H1 (cell line): ENCODE measurements around the gene RAI2. TPM values are rescaled to one million over a fixed set of nuclear protein-coding genes. Genes with fewer than 3 reads are reported as not detected.

ENCODE experiments used
- CTCF ChIA-PET: fragments of 300-600 bp; sonication (Branson Sonifier 250); formaldehyde crosslinking; loops from one replicate; lab custom pipeline; 2021; ENCODE audit not compliant: partially characterized antibody; lab: Charles Lee
- POLR2A ChIA-PET: fragments of 300-600 bp; sonication (Branson Sonifier 250); formaldehyde crosslinking; loops from one replicate; lab custom pipeline; 2021; ENCODE audit warnings: inconsistent platforms; ENCODE audit not compliant: partially characterized antibody; lab: Charles Lee
- DNase-seq, 2 experiments: peaks; one replicate each; pipeline versions ENCODE4 v3.0.0 to v3.0.0-alpha.2; 2010 to 2022; ENCODE audit warnings: low spot score in 2 of 2, low read depth in 1 of 2, mixed read lengths in 1 of 2
- FAIRE-seq: peaks from 2 replicates; lab custom pipeline; 2011; peaks lifted over from hg19 to GRCh38; lab: Jason Lieb, UNC
- H2AFZ ChIP-seq: 2 replicates; pipeline ENCODE4 v1.8.1; 2012; ENCODE audit warnings: low read length, inconsistent platforms
- H2AK5ac ChIP-seq: 2 replicates; pipeline ENCODE4 v1.6.1; 2013; ENCODE audit warnings: low read depth, low read length
- H2BK120ac ChIP-seq: replicated peaks from 2 replicates; pipeline ENCODE3; 2013; ENCODE audit warnings: low read depth, low read length, inconsistent platforms
- H2BK12ac ChIP-seq: 2 replicates; pipeline ENCODE4 v1.6.1; 2013; ENCODE audit warnings: low read depth, low read length
- H2BK15ac ChIP-seq: 2 replicates; pipeline ENCODE4 v1.6.1; 2013; ENCODE audit warnings: low read length
- H2BK20ac ChIP-seq: 2 replicates; pipeline ENCODE4 v1.6.1; 2013; ENCODE audit warnings: low read length
- H2BK5ac ChIP-seq: 2 replicates; pipeline ENCODE4 v1.6.1; 2013; ENCODE audit warnings: low read depth, low read length
- H3K14ac ChIP-seq: 2 replicates; pipeline ENCODE4 v1.6.1; 2013; ENCODE audit warnings: inconsistent platforms; ENCODE audit not compliant: insufficient read length
- H3K18ac ChIP-seq: 2 replicates; pipeline ENCODE4 v1.6.1; 2013; ENCODE audit warnings: low read length; ENCODE audit errors: extremely low read depth
- H3K23ac ChIP-seq: 2 replicates; pipeline ENCODE4 v1.6.1; 2013; ENCODE audit warnings: inconsistent platforms; ENCODE audit not compliant: insufficient read length
- H3K23me2 ChIP-seq: 2 replicates; pipeline ENCODE4 v1.6.1; 2013; ENCODE audit warnings: low read depth, low read length
- H3K27ac ChIP-seq: 2 replicates; pipeline ENCODE4 v1.6.1; 2011; ENCODE audit warnings: low read depth, low read length, inconsistent platforms
- H3K27me3 ChIP-seq, 4 experiments: replicated peaks in 1 of 4; 1 replicate in 1 of 4; 2 replicates in 3 of 4; pipeline versions ENCODE4 v1.6.1 to v1.8.1; 2011 to 2013; ENCODE audit warnings: low read length in 3 of 4, mild to moderate bottlenecking in 3 of 4, inconsistent platforms in 2 of 4, mixed read lengths in 2 of 4, moderate library complexity in 1 of 4; ENCODE audit not compliant: control insufficient read depth in 3 of 4, insufficient read depth in 3 of 4; ENCODE audit errors: extremely low read depth in 1 of 4
- H3K36me3 ChIP-seq, 4 experiments: 2 replicates each; pipeline versions ENCODE4 v1.6.1 to v1.8.1; 2011 to 2013; ENCODE audit warnings: mild to moderate bottlenecking in 4 of 4, low read length in 3 of 4, moderate library complexity in 2 of 4, control low read depth in 1 of 4, inconsistent platforms in 1 of 4; ENCODE audit not compliant: insufficient read depth in 4 of 4, control insufficient read depth in 2 of 4
- H3K4ac ChIP-seq: replicated peaks from 2 replicates; pipeline ENCODE3; 2013; ENCODE audit warnings: low read length, low read depth, mixed read lengths, inconsistent platforms; ENCODE audit not compliant: insufficient read length
- H3K4me1 ChIP-seq, 4 experiments: replicated peaks in 1 of 4; 1 replicate in 1 of 4; 2 replicates in 3 of 4; pipeline versions ENCODE4 v1.6.1 to v1.8.1; 2011 to 2013; ENCODE audit warnings: low read length in 3 of 4, inconsistent platforms in 2 of 4, mixed read lengths in 1 of 4; ENCODE audit not compliant: insufficient read depth in 4 of 4, control insufficient read depth in 3 of 4
- H3K4me2 ChIP-seq, 2 experiments: 2 replicates each; pipeline versions ENCODE4 v1.6.1 to v1.8.1; 2011 to 2013; ENCODE audit warnings: low read depth in 2 of 2, low read length in 2 of 2, control low read depth in 1 of 2, inconsistent platforms in 1 of 2, mild to moderate bottlenecking in 1 of 2; ENCODE audit not compliant: insufficient read depth in 1 of 2
- H3K4me3 ChIP-seq, 4 experiments: fragments of 200-600, 300-600 bp in 1 of 4; sonication (generic), shearing (Covaris generic), sonication (Bioruptor Twin) in 1 of 4; 2 replicates each; pipeline versions ENCODE4 v1.5.1 to v1.8.1; 2011 to 2016; ENCODE audit warnings: low read length in 4 of 4, low read depth in 3 of 4, control low read depth in 2 of 4, inconsistent platforms in 2 of 4, mild to moderate bottlenecking in 2 of 4, mixed read lengths in 1 of 4, moderate library complexity in 1 of 4; ENCODE audit not compliant: insufficient read depth in 2 of 4; ENCODE audit errors: extremely low read depth in 1 of 4
- H3K56ac ChIP-seq: replicated peaks from 2 replicates; pipeline ENCODE3; 2013; ENCODE audit warnings: low read depth, mild to moderate bottlenecking, mixed read lengths, low read length, inconsistent platforms; ENCODE audit not compliant: insufficient read length
- H3K79me1 ChIP-seq: 2 replicates; pipeline ENCODE4 v1.6.1; 2013; ENCODE audit warnings: low read depth, low read length, control low read depth
- H3K79me2 ChIP-seq, 2 experiments: 2 replicates each; pipeline versions ENCODE4 v1.6.1 to v1.8.1; 2012 to 2013; ENCODE audit warnings: low read length in 2 of 2, mild to moderate bottlenecking in 2 of 2, inconsistent platforms in 1 of 2; ENCODE audit not compliant: insufficient read depth in 2 of 2, control insufficient read depth in 1 of 2
- H3K9ac ChIP-seq, 4 experiments: replicated peaks in 1 of 4; 1 replicate in 1 of 4; 2 replicates in 3 of 4; pipeline versions ENCODE4 v1.6.1 to v1.8.1; 2011 to 2013; ENCODE audit warnings: low read depth in 3 of 4, low read length in 3 of 4, control low read depth in 2 of 4, mild to moderate bottlenecking in 2 of 4, moderate library complexity in 2 of 4, inconsistent platforms in 1 of 4; ENCODE audit errors: extremely low read depth in 1 of 4
- H3K9me3 ChIP-seq, 2 experiments: 2 replicates each; pipeline versions ENCODE4 v1.6.1 to v1.8.1; 2012 to 2013; ENCODE audit warnings: mild to moderate bottlenecking in 2 of 2, moderate library complexity in 2 of 2, control low read depth in 1 of 2, inconsistent platforms in 1 of 2, low read depth in 1 of 2, low read length in 1 of 2, mixed read lengths in 1 of 2; ENCODE audit not compliant: insufficient read depth in 2 of 2
- H4K20me1 ChIP-seq, 2 experiments: replicated peaks in 1 of 2; 2 replicates each; pipeline versions ENCODE3 to v1.8.1; 2011 to 2013; ENCODE audit warnings: inconsistent platforms in 2 of 2, low read length in 2 of 2, mild to moderate bottlenecking in 1 of 2; ENCODE audit not compliant: insufficient read depth in 2 of 2, control insufficient read depth in 1 of 2
- H4K5ac ChIP-seq: 2 replicates; pipeline ENCODE4 v1.6.1; 2013; ENCODE audit warnings: low read length, low read depth, mixed read lengths, inconsistent platforms; ENCODE audit not compliant: insufficient read length
- H4K8ac ChIP-seq: 2 replicates; pipeline ENCODE4 v1.8.0; 2013; ENCODE audit warnings: mild to moderate bottlenecking, moderate library complexity, low read length, inconsistent platforms; ENCODE audit not compliant: insufficient read depth; ENCODE audit errors: extremely low read depth
- H4K91ac ChIP-seq: replicated peaks from 2 replicates; pipeline ENCODE3; 2013; ENCODE audit warnings: low read length, mixed read lengths, inconsistent platforms; ENCODE audit not compliant: insufficient read length
- ASH2L ChIP-seq: fragments of 200-600, 300-600 bp; sonication (generic); IDR thresholded peaks from one replicate; pipeline ENCODE4 v1.7.1; 2017; ENCODE audit warnings: low read length
- WGBS, 2 experiments: shearing (Covaris generic) in 1 of 2; methylation state at CpG; one replicate each; pipeline versions ENCODE4 v1.1.6 to v1.1.7; 2013 to 2015; ENCODE audit warnings: low lambda C conversion rate in 2 of 2, mixed read lengths in 2 of 2, inconsistent platforms in 1 of 2, low coverage in 1 of 2, missing lambda C conversion rate in 1 of 2; ENCODE audit not compliant: insufficient replicate concordance in 2 of 2, insufficient coverage in 1 of 2, insufficient read length in 1 of 2; ENCODE audit errors: extremely low coverage in 1 of 2, missing lambda C conversion rate in 1 of 2; 5-methylcytosine and 5-hydroxymethylcytosine counted together
- polyA plus RNA-seq, 7 experiments: library from polyadenylated mRNA; depleted of rRNA in 3 of 7; stranded (reverse) in 5 of 7; unstranded in 2 of 7; fragments of >200 nt in 5 of 7; fragments of 200-250 nt in 2 of 7; gene quantifications; 1 replicate in 5 of 7; 2 replicates in 1 of 7; 4 replicates in 1 of 7; pipeline versions ENCODE4 v1.2.1 to v1.2.3, GENCODE V29; 2011 to 2013; ENCODE audit warnings: missing spikeins in 2 of 7, mixed read lengths in 2 of 7
- total RNA-seq: library from RNA; stranded (reverse); fragmentation: NEBNext Ultra II Directional; extraction: Animal tissue kit (Norgen Biotek cat#: 25700); gene quantifications from 2 replicates; pipeline ENCODE4 v1.2.1, GENCODE V29; 2021

The RAI2 gene
- total and polyA plus RNA-seq, 2 of the 8 experiments (the other 6 are each of a cell fraction or from before 2014, with no cell fraction given): 0.60 to 2.0 TPM

GRCh38 chrX:17768997-17769396, 92.1 kb downstream of the RAI2 start:
- TF ChIP-seq ASH2L: no peak
- CTCF ChIA-PET: interaction anchor here (0.6 kb wide), 1 partner anchor 732 kb away, joined by 3 read pairs; no protein-coding TSS in a partner anchor
- no peak overlapping the region for H3K4me2 ChIP-seq

More at GRCh38 chrX:17768997-17769396, 92.1 kb downstream of the RAI2 start:
- no peak overlapping the region for H3K18ac ChIP-seq
- H2AFZ ChIP-seq: no peak overlapping the region
- DNase-seq (no peak), FAIRE-seq (no peak)
- no peak overlapping the region for H2BK15ac ChIP-seq
- H3K23ac ChIP-seq: no peak overlapping the region
- H3K56ac ChIP-seq: no peak overlapping the region
- H3K14ac ChIP-seq: no peak overlapping the region
- 88% methylated on average over 4 of the region's 5 CpGs; no CpG with 5 or more reads in 1 of the 2 experiments for WGBS, 2 experiments
- no peak overlapping the region for H4K8ac ChIP-seq
- H4K20me1 ChIP-seq: no peaks in the 10 kb centered on the region
- no peaks in the 10 kb centered on the region for H3K79me1 ChIP-seq
- H3K27ac ChIP-seq: no peak overlapping the region
- no peak overlapping the region for H3K4ac ChIP-seq
- POLR2A ChIA-PET: no interaction called here
- H3K36me3 ChIP-seq: no peaks in the 10 kb centered on the region
- H3K4me3 ChIP-seq: no peak overlapping the region
- no peak overlapping the region for H2BK20ac ChIP-seq
- no peaks in the 10 kb centered on the region; a peak in 1 of 7 replicates for H3K27me3 ChIP-seq
- no peaks in the 10 kb centered on the region for H3K4me1 ChIP-seq
- H3K79me2 ChIP-seq: no peaks in the 10 kb centered on the region
- no peak overlapping the region for H2BK5ac ChIP-seq
- H4K5ac ChIP-seq: no peak overlapping the region
- no peak overlapping the region for H4K91ac ChIP-seq
- H2BK12ac ChIP-seq: no peak overlapping the region
- no peak overlapping the region for H2BK120ac ChIP-seq
- no peak overlapping the region for H3K9ac ChIP-seq
- H2AK5ac ChIP-seq: no peak overlapping the region
- H3K9me3 ChIP-seq: no peaks in the 10 kb centered on the region
- H3K23me2 ChIP-seq: no peaks in the 10 kb centered on the region
